Tibial artery (tissue), 4 donors: ENCODE measurements around the gene PALD1.

Experiments
- DNase-seq, 2 donors: peaks; one replicate each; pipeline ENCODE4 v3.0.0-alpha.2; 2019
- H3K27ac ChIP-seq, 2 donors: fragments of 200-600 bp; sonication (generic) in 1 of 2; 1 replicate in 1 of 2; 2 replicates in 1 of 2; pipeline ENCODE4 v1.5.1; 2018 to 2019; ENCODE audit warnings: mild to moderate bottlenecking in 1 of 2
- H3K27me3 ChIP-seq, 2 donors: fragments of 200-600 bp; sonication (generic) in 1 of 2; one replicate each; pipeline versions ENCODE4 v1.5.1 to v1.6.0; 2016 to 2019
- H3K36me3 ChIP-seq, 3 donors: fragments of 200-600 bp; sonication (generic) in 2 of 3; one replicate each; pipeline ENCODE4 v1.5.1; 2016 to 2019; ENCODE audit warnings: mild to moderate bottlenecking in 2 of 3
- H3K4me1 ChIP-seq, 4 donors: fragments of 200-600 bp; sonication (generic) in 2 of 4; 1 replicate in 3 of 4; 2 replicates in 1 of 4; pipeline ENCODE4 v1.5.1; 2016 to 2019
- H3K4me3 ChIP-seq, 2 donors: fragments of 200-600 bp; sonication (generic) in 1 of 2; 1 replicate in 1 of 2; 2 replicates in 1 of 2; pipeline ENCODE4 v1.5.1; 2018 to 2019; ENCODE audit warnings: mild to moderate bottlenecking in 2 of 2
- H3K9me3 ChIP-seq, 3 donors: fragments of 200-600 bp; sonication (generic) in 1 of 3; one replicate each; pipeline ENCODE4 v1.5.1; 2016 to 2019
- CTCF ChIP-seq, 2 experiments: fragments of 200-600 bp in 1 of 2; fragments of 450-650 bp in 1 of 2; IDR thresholded peaks; one replicate each; pipeline ENCODE4 v1.5.1; 2017 to 2019; ENCODE audit warnings: antibody characterized with exemption in 2 of 2, mild to moderate bottlenecking in 1 of 2, moderate library complexity in 1 of 2
- intact Hi-C: fragments of 100-400 bp; cut with DNase I; formaldehyde crosslinking; loops from one replicate; pipeline ENCODE4 v1.15.0; 2023; ENCODE audit warnings: low total_unique reads

PALD1 gene

GRCh38 chr10:70539471-70539870 is 60.9 kb downstream of the PALD1 start:
- Histone ChIP-seq H3K4me1 (no peaks in the 10 kb centered on the region), H3K36me3 (peaks cover 11 to 33% (median 20%) of the 10 kb centered on the region in 3 donors), H3K27me3 (no peaks in the 10 kb centered on the region), H3K27ac (no peak overlapping the region), H3K4me3 (no peak overlapping the region), H3K9me3 (no peaks in the 10 kb centered on the region)
- TF ChIP-seq CTCF (IDR thresholded peaks at IDR 0.05), result no peak
- no peak for DNase-seq
- intact Hi-C loops, result no loop called here

GRCh38 chr10:70540089-70540788 is 61.7 kb downstream of the PALD1 start:
- H3K4me3 ChIP-seq, result no peak overlapping the region
- no peaks in the 10 kb centered on the region for H3K9me3 ChIP-seq
- H3K27me3 ChIP-seq, result no peaks in the 10 kb centered on the region
- DNase-seq, result no peak
- H3K27ac ChIP-seq, result no peak overlapping the region
- peaks cover 7 to 33% (median 20%) of the 10 kb centered on the region in 3 donors for H3K36me3 ChIP-seq
- TF ChIP-seq CTCF (IDR thresholded peaks at IDR 0.05), result peak; percentile 69 to 76
- no peaks in the 10 kb centered on the region for H3K4me1 ChIP-seq
- intact Hi-C loops, result loop anchor here (2.0 to 10.0 kb wide), 2 partner anchors 79 to 335 kb away; no protein-coding TSS in a partner anchor

- no peak overlapping the region for H3K27ac ChIP-seq
- no peaks in the 10 kb centered on the region for H3K9me3 ChIP-seq
- H3K4me1 ChIP-seq, result no peaks in the 10 kb centered on the region
- no peak for TF ChIP-seq CTCF (IDR thresholded peaks at IDR 0.05)
- DNase-seq, result no peak
- no peak overlapping the region for H3K4me3 ChIP-seq
- intact Hi-C loops, result loop anchor here (2.0 to 10.0 kb wide), 2 partner anchors 80 to 334 kb away; no protein-coding TSS in a partner anchor
- no peaks in the 10 kb centered on the region for H3K27me3 ChIP-seq
- peaks cover 7 to 33% (median 20%) of the 10 kb centered on the region in 3 donors for H3K36me3 ChIP-seq
Observed at GRCh38 chr10:70540789-70541360, 62.3 kb downstream of the PALD1 start.

- Histone ChIP-seq H3K4me3 (no peak overlapping the region), H3K27ac (no peak overlapping the region), H3K4me1 (no peaks in the 10 kb centered on the region), H3K9me3 (no peaks in the 10 kb centered on the region), H3K36me3 (peaks cover 7 to 27% (median 20%) of the 10 kb centered on the region in 3 donors), H3K27me3 (no peaks in the 10 kb centered on the region)
- intact Hi-C loops, result loop anchor here (2.0 to 10.0 kb wide), 2 partner anchors 81 to 333 kb away; no protein-coding TSS in a partner anchor
- no peak for DNase-seq
- TF ChIP-seq CTCF (IDR thresholded peaks at IDR 0.05), result no peak
Observed at GRCh38 chr10:70541736-70542564, 63.4 kb downstream of the PALD1 start.

GRCh38 chr10:70542565-70542938 is 64.0 kb downstream of the PALD1 start:
- H3K9me3 ChIP-seq, result no peaks in the 10 kb centered on the region
- intact Hi-C loops, result loop anchor here (10.0 kb wide), 1 partner anchor 332 kb away; no protein-coding TSS in a partner anchor

More at GRCh38 chr10:70542565-70542938, 64.0 kb downstream of the PALD1 start:
- Histone ChIP-seq H3K27ac (no peak overlapping the region), H3K4me1 (no peaks in the 10 kb centered on the region), H3K4me3 (no peak overlapping the region), H3K27me3 (no peaks in the 10 kb centered on the region), H3K36me3 (peaks cover 7 to 29% (median 18%) of the 10 kb centered on the region in 3 donors)
- no peak for DNase-seq
- TF ChIP-seq CTCF (IDR thresholded peaks at IDR 0.05), result peak in 1 of 2 experiments; percentile 6
